IMR-90 (cell line): ENCODE results near the gene TRIO. TPM values are rescaled to one million over a fixed set of nuclear protein-coding genes. Genes with fewer than 3 reads are reported as not detected.

Source experiments
- ATAC-seq: fragments of 200-7000 bp; cut with Tn5 transposase; 2 replicates; pipeline ENCODE4 v1.9.1; 2020; ENCODE audit warnings: low read depth, mild to moderate bottlenecking, moderate library complexity
- BruUV-seq: library from RNA; stranded (reverse); fragments of 400-500 nt; replicated peaks from 2 replicates; lab custom pipeline; 2021; lab: Mats Ljungman, UMichigan
- CTCF ChIA-PET: fragments of 300-600 bp; formaldehyde crosslinking; extraction: SDS; loops from one replicate; lab custom pipeline; 2021; ENCODE audit warnings: antibody characterized with exemption; lab: Yijun Ruan, JAX
- POLR2A ChIA-PET: fragments of 300-600 bp; sonication (Branson Sonifier 250); formaldehyde crosslinking; loops from one replicate; lab custom pipeline; 2022; ENCODE audit warnings: antibody characterized with exemption; ENCODE audit not compliant: unreplicated experiment; lab: Charles Lee
- DNase-seq: peaks from one replicate; pipeline ENCODE4 v3.0.0; 2013
- H2AFZ ChIP-seq: replicated peaks from 2 replicates; pipeline ENCODE3; 2013; ENCODE audit warnings: low read length, mild to moderate bottlenecking; ENCODE audit not compliant: poor library complexity
- H2AK5ac ChIP-seq: 2 replicates; pipeline ENCODE4 v1.6.1; 2013; ENCODE audit warnings: low read depth, low read length, inconsistent platforms
- H2AK9ac ChIP-seq: replicated peaks from 2 replicates; pipeline ENCODE3; 2013; ENCODE audit warnings: mild to moderate bottlenecking, low read depth, low read length, moderate library complexity; ENCODE audit not compliant: poor library complexity
- H2BK120ac ChIP-seq: 2 replicates; pipeline ENCODE4 v1.6.1; 2013; ENCODE audit warnings: low read depth, low read length, inconsistent platforms
- H2BK15ac ChIP-seq: 3 replicates; pipeline ENCODE4 v1.6.1; 2013; ENCODE audit warnings: low read depth, low read length, inconsistent platforms
- H2BK20ac ChIP-seq: 2 replicates; pipeline ENCODE4 v1.6.1; 2013; ENCODE audit warnings: low read depth, mild to moderate bottlenecking, inconsistent platforms, low read length, moderate library complexity
- H2BK5ac ChIP-seq: 2 replicates; pipeline ENCODE4 v1.6.1; 2013; ENCODE audit warnings: mild to moderate bottlenecking, low read depth, low read length, inconsistent platforms; ENCODE audit not compliant: poor library complexity, severe bottlenecking
- H3K14ac ChIP-seq: replicated peaks from 2 replicates; pipeline ENCODE4 v1.6.1; 2013; ENCODE audit warnings: low read depth, low read length, inconsistent platforms
- H3K18ac ChIP-seq: 2 replicates; pipeline ENCODE4 v1.6.1; 2013; ENCODE audit warnings: low read depth, low read length, control low read depth
- H3K23ac ChIP-seq: 2 replicates; pipeline ENCODE4 v1.6.1; 2013; ENCODE audit warnings: low read depth, low read length, inconsistent platforms
- H3K27ac ChIP-seq: 2 replicates; pipeline ENCODE4 v1.5.1; 2013; ENCODE audit warnings: mild to moderate bottlenecking, control low read depth, low read length; ENCODE audit not compliant: insufficient read depth
- H3K27me3 ChIP-seq: 2 replicates; pipeline ENCODE4 v1.6.1; 2013; ENCODE audit warnings: low read length; ENCODE audit not compliant: control insufficient read depth, insufficient read depth
- H3K36me3 ChIP-seq: 2 replicates; pipeline ENCODE4 v1.6.1; 2013; ENCODE audit warnings: low read length, mixed read lengths; ENCODE audit not compliant: control insufficient read depth, insufficient read depth
- H3K4ac ChIP-seq: 2 replicates; pipeline ENCODE4 v1.6.1; 2013; ENCODE audit warnings: low read depth, low read length, inconsistent platforms
- H3K4me1 ChIP-seq: 2 replicates; pipeline ENCODE4 v1.6.1; 2013; ENCODE audit warnings: low read length, mixed read lengths; ENCODE audit not compliant: control insufficient read depth, insufficient read depth
- H3K4me2 ChIP-seq: 2 replicates; pipeline ENCODE4 v1.6.1; 2013; ENCODE audit warnings: low read depth, mild to moderate bottlenecking, control low read depth, low read length, moderate library complexity
- H3K4me3 ChIP-seq: 2 replicates; pipeline ENCODE4 v1.5.1; 2013; ENCODE audit warnings: low read depth, mild to moderate bottlenecking, control low read depth, low read length, moderate library complexity; ENCODE audit not compliant: insufficient read depth
- H3K56ac ChIP-seq: 2 replicates; pipeline ENCODE4 v1.6.1; 2013; ENCODE audit warnings: low read length, inconsistent platforms; ENCODE audit not compliant: insufficient read depth; ENCODE audit errors: extremely low read depth
- H3K79me1 ChIP-seq, 2 experiments: 2 replicates each; pipeline ENCODE4 v1.6.1; 2013; ENCODE audit warnings: low read length in 2 of 2, inconsistent platforms in 1 of 2, low read depth in 1 of 2
- H3K9ac ChIP-seq: 2 replicates; pipeline ENCODE4 v1.6.1; 2013; ENCODE audit warnings: low read depth, low read length, control low read depth
- H3K9me1 ChIP-seq: 2 replicates; pipeline ENCODE4 v1.6.1; 2013; ENCODE audit warnings: low read length, inconsistent platforms; ENCODE audit not compliant: insufficient read depth
- H3K9me3 ChIP-seq: 2 replicates; pipeline ENCODE4 v1.6.1; 2013; ENCODE audit warnings: low read length; ENCODE audit not compliant: control insufficient read depth, insufficient read depth
- H4K20me1 ChIP-seq: 2 replicates; pipeline ENCODE4 v1.6.1; 2013; ENCODE audit warnings: low read length, inconsistent platforms; ENCODE audit not compliant: insufficient read depth
- H4K5ac ChIP-seq: 2 replicates; pipeline ENCODE4 v1.6.1; 2013; ENCODE audit warnings: mild to moderate bottlenecking, low read depth, low read length, control low read depth
- H4K8ac ChIP-seq, 2 experiments: 2 replicates each; pipeline ENCODE4 v1.6.1; 2013; ENCODE audit warnings: low read depth in 2 of 2, low read length in 2 of 2, control low read depth in 1 of 2, inconsistent platforms in 1 of 2
- H4K91ac ChIP-seq: 2 replicates; pipeline ENCODE4 v1.6.1; 2013; ENCODE audit warnings: low read depth, low read length, inconsistent platforms; ENCODE audit not compliant: insufficient read depth
- BHLHE40 ChIP-seq: fragments of 150-350 bp; IDR thresholded peaks from 2 replicates; pipeline ENCODE4 v1.6.1; 2016; ENCODE audit warnings: mild to moderate bottlenecking, low read depth, low read length
- CEBPB ChIP-seq: IDR thresholded peaks from 2 replicates; pipeline ENCODE4 v1.6.1; 2012; ENCODE audit warnings: low read depth, low read length, improper control_type of control experiment
- CHD1 ChIP-seq: IDR thresholded peaks from 2 replicates; pipeline ENCODE4 v1.6.1; 2012; ENCODE audit warnings: low read depth, low read length, improper control_type of control experiment
- FOS ChIP-seq: fragments of 150-350 bp; IDR thresholded peaks from 2 replicates; pipeline ENCODE4 v1.6.1; 2016; ENCODE audit warnings: low read depth, low read length
- MAFK ChIP-seq: IDR thresholded peaks from 2 replicates; pipeline ENCODE4 v1.6.1; 2012; ENCODE audit warnings: low read depth, low read length, improper control_type of control experiment
- MAZ ChIP-seq: IDR thresholded peaks from 2 replicates; pipeline ENCODE4 v1.6.1; 2012; ENCODE audit warnings: low read depth, mild to moderate bottlenecking, low read length, improper control_type of control experiment, moderate library complexity, borderline replicate concordance
- MXI1 ChIP-seq: IDR thresholded peaks from 2 replicates; pipeline ENCODE4 v1.6.1; 2012; ENCODE audit warnings: low read depth, mild to moderate bottlenecking, low read length, moderate library complexity, borderline replicate concordance
- NFE2L2 ChIP-seq: fragments of 150-350 bp; IDR thresholded peaks from 2 replicates; pipeline ENCODE4 v1.6.1; 2016; ENCODE audit warnings: low read depth, mild to moderate bottlenecking, low read length
- POLR2A ChIP-seq: IDR thresholded peaks from 2 replicates; pipeline ENCODE4 v1.6.1; 2012; ENCODE audit warnings: mild to moderate bottlenecking, low read depth, low read length
- RAD21 ChIP-seq: IDR thresholded peaks from 2 replicates; pipeline ENCODE4 v1.6.1; 2012; ENCODE audit warnings: low read length, improper control_type of control experiment
- RCOR1 ChIP-seq: IDR thresholded peaks from 2 replicates; pipeline ENCODE4 v1.6.1; 2012; ENCODE audit warnings: mild to moderate bottlenecking, low read length, improper control_type of control experiment; ENCODE audit not compliant: insufficient replicate concordance
- RFX5 ChIP-seq: IDR thresholded peaks from 2 replicates; pipeline ENCODE4 v1.8.0; 2012; ENCODE audit warnings: low read depth, mild to moderate bottlenecking, low read length, moderate library complexity
- SMC3 ChIP-seq: fragments of 150-350 bp; IDR thresholded peaks from 2 replicates; pipeline ENCODE4 v1.6.1; 2016; ENCODE audit warnings: low read depth, mild to moderate bottlenecking, antibody characterized with exemption, low read length, moderate library complexity
- WGBS, 2 experiments: methylation state at CpG; one replicate each; pipeline versions ENCODE4 v1.1.5 to v1.1.7; 2013; ENCODE audit warnings: missing lambda C conversion rate in 2 of 2; ENCODE audit not compliant: insufficient read length in 1 of 2; ENCODE audit errors: extremely low coverage in 2 of 2; 5-methylcytosine and 5-hydroxymethylcytosine counted together
- dilution Hi-C: fragments of 300-500 bp; cut with HindIII; formaldehyde crosslinking; loops from one replicate; pipeline ENCODE4 v1.14.3; 2018; ENCODE audit warnings: low sequenced_read_pairs; ENCODE audit not compliant: unreplicated experiment
- in situ Hi-C: fragments of 300-500 bp; cut with MboI; formaldehyde crosslinking; loops from 3 replicates; pipeline ENCODE4 v1.14.3; 2019; ENCODE audit warnings: low sequenced_read_pairs, inconsistent platforms, mixed read lengths
- intact Hi-C: fragments of 100-400 bp; cut with micrococcal nuclease; formaldehyde crosslinking; loops from 2 replicates; pipeline ENCODE4 v1.10.0; 2022
- polyA plus RNA-seq, 3 experiments: library from polyadenylated mRNA; depleted of rRNA; stranded (reverse); fragments of >200 nt; gene quantifications; 2 replicates each; pipeline ENCODE4 v1.2.3, GENCODE V29; 2012; ENCODE audit warnings: low replicate concordance in 1 of 3
- total RNA-seq: library from RNA; depleted of rRNA; stranded (reverse); fragments of >200 nt; gene quantifications from 2 replicates; pipeline ENCODE4 v1.2.3, GENCODE V29; 2012
- TF ChIP-seq, protein P1 (sequence below): fragments of 150-350 bp; IDR thresholded peaks from 2 replicates; pipeline ENCODE4 v1.6.1; 2017; ENCODE audit warnings: mild to moderate bottlenecking, antibody characterized with exemption, low read length, low read depth
- TF ChIP-seq, protein P2 (sequence below): fragments of 150-350 bp; IDR thresholded peaks from 2 replicates; pipeline ENCODE4 v1.6.1; 2016; ENCODE audit warnings: low read depth, mild to moderate bottlenecking, low read length, moderate library complexity, borderline replicate concordance
- TF ChIP-seq, protein P3 (sequence below): conservative IDR thresholded peaks from 2 replicates; pipeline ENCODE4 v1.5.1; 2012; ENCODE audit warnings: mild to moderate bottlenecking, low read depth, low read length, improper control_type of control experiment

The TRIO gene
- total and polyA plus RNA-seq, 2 of the 4 experiments (the other 2 are of a cell fraction): 206 to 522 TPM

DNA sequence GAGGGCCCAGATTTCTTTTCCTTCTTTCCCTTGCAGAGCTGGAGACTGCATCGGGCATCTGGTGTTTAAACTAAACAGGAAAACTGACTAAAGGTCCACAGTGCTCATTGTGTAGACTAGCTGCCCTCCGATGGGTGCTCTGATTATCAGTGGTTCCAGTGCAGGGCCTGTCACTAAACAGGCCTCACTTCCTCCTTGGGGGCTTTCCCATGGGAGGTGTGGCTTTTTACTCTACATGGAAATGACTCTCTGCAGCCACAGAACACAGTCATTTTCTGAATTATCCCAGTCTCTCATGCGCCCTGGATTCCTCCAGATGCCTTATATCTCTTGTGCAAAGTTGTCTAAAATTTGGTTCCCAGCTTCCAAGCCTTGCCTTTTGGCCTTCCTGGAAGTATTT, 199.2 kb downstream of the TRIO start:
- Histone ChIP-seq H3K14ac (no peak overlapping the region), H2BK15ac (no peak overlapping the region), H4K20me1 (peaks cover 94% of the 10 kb centered on the region), H2BK120ac (no peak overlapping the region), H3K9me1 (peaks cover 23% of the 10 kb centered on the region), H3K18ac (no peak overlapping the region), H4K5ac (no peak overlapping the region), H3K27ac (peak overlapping the region; percentile 1; the same call in 1 of the 2 replicates), H3K56ac (no peak overlapping the region), H2AK9ac (no peak overlapping the region), H3K4me1 (peaks cover 21% of the 10 kb centered on the region), H4K91ac (no peak overlapping the region), H3K36me3 (peaks cover 64% of the 10 kb centered on the region), H3K9me3 (no peaks in the 10 kb centered on the region), H3K4me2 (no peak overlapping the region), H3K27me3 (no peaks in the 10 kb centered on the region), H3K23ac (no peak overlapping the region), H2AFZ (no peak overlapping the region), H3K4me3 (no peak overlapping the region), H3K4ac (no peak overlapping the region), H3K9ac (no peak overlapping the region), H2BK20ac (no peak overlapping the region), H3K79me1 (peaks cover 47 to 84% of the 10 kb centered on the region in 2 experiments), H2BK5ac (no peak overlapping the region), H2AK5ac (no peak overlapping the region), H4K8ac (peak overlapping the region in 1 of 2 experiments; percentile 2; a peak in 1 of 4 replicates)
- no CpG with 5 or more reads among the region's 3 CpGs for WGBS, 2 experiments
- DNase-seq (peak; percentile 66), ATAC-seq (peak; percentile 45)
- dilution Hi-C loops: no loop called here
- intact Hi-C loops: no loop called here
- ChIA-PET POLR2A (no interaction called here), CTCF (interaction anchor here (1.1 kb wide), 1 partner anchor 10 kb away, joined by 3 read pairs; no protein-coding TSS in a partner anchor)
- in situ Hi-C loops: no loop called here
- TF ChIP-seq FOS (no peak), SMC3 (no peak), RFX5 (no peak), MAFK (no peak), POLR2A (no peak), MAZ (no peak), CHD1 (no peak), NFE2L2 (no peak), RCOR1 (no peak), BHLHE40 (no peak), RAD21 (no peak), MXI1 (no peak), CEBPB (no peak)
- TF ChIP-seq, protein P1, sequence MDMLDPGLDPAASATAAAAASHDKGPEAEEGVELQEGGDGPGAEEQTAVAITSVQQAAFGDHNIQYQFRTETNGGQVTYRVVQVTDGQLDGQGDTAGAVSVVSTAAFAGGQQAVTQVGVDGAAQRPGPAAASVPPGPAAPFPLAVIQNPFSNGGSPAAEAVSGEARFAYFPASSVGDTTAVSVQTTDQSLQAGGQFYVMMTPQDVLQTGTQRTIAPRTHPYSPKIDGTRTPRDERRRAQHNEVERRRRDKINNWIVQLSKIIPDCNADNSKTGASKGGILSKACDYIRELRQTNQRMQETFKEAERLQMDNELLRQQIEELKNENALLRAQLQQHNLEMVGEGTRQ: no peak
- TF ChIP-seq, protein P2, sequence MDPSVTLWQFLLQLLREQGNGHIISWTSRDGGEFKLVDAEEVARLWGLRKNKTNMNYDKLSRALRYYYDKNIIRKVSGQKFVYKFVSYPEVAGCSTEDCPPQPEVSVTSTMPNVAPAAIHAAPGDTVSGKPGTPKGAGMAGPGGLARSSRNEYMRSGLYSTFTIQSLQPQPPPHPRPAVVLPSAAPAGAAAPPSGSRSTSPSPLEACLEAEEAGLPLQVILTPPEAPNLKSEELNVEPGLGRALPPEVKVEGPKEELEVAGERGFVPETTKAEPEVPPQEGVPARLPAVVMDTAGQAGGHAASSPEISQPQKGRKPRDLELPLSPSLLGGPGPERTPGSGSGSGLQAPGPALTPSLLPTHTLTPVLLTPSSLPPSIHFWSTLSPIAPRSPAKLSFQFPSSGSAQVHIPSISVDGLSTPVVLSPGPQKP: no peak
- TF ChIP-seq, protein P3, sequence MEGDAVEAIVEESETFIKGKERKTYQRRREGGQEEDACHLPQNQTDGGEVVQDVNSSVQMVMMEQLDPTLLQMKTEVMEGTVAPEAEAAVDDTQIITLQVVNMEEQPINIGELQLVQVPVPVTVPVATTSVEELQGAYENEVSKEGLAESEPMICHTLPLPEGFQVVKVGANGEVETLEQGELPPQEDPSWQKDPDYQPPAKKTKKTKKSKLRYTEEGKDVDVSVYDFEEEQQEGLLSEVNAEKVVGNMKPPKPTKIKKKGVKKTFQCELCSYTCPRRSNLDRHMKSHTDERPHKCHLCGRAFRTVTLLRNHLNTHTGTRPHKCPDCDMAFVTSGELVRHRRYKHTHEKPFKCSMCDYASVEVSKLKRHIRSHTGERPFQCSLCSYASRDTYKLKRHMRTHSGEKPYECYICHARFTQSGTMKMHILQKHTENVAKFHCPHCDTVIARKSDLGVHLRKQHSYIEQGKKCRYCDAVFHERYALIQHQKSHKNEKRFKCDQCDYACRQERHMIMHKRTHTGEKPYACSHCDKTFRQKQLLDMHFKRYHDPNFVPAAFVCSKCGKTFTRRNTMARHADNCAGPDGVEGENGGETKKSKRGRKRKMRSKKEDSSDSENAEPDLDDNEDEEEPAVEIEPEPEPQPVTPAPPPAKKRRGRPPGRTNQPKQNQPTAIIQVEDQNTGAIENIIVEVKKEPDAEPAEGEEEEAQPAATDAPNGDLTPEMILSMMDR: no peak
- no TSS peak for BruUV-seq
